ENCODE measurements around the gene LIPC.

GRCh38 chr15:58401276-58401675 is 30.5 kb upstream of the LIPC start:
- TF ChIP-seq NCOA6 (IDR thresholded peaks at IDR 0.05), result no peak
- TF ChIP-seq, protein P1, sequence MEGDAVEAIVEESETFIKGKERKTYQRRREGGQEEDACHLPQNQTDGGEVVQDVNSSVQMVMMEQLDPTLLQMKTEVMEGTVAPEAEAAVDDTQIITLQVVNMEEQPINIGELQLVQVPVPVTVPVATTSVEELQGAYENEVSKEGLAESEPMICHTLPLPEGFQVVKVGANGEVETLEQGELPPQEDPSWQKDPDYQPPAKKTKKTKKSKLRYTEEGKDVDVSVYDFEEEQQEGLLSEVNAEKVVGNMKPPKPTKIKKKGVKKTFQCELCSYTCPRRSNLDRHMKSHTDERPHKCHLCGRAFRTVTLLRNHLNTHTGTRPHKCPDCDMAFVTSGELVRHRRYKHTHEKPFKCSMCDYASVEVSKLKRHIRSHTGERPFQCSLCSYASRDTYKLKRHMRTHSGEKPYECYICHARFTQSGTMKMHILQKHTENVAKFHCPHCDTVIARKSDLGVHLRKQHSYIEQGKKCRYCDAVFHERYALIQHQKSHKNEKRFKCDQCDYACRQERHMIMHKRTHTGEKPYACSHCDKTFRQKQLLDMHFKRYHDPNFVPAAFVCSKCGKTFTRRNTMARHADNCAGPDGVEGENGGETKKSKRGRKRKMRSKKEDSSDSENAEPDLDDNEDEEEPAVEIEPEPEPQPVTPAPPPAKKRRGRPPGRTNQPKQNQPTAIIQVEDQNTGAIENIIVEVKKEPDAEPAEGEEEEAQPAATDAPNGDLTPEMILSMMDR (IDR thresholded peaks at IDR 0.05 in 2 of 3, conservative IDR thresholded peaks at IDR 0.05 in 1 of 3; ENCODE audit: insufficient read depth in 2 of 3, low read depth in 1 of 3, low read length in 3 of 3), result no peak
- TF ChIP-seq, protein P2, sequence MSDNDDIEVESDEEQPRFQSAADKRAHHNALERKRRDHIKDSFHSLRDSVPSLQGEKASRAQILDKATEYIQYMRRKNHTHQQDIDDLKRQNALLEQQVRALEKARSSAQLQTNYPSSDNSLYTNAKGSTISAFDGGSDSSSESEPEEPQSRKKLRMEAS (CRISPR knock-in tag; IDR thresholded peaks at IDR 0.05), result no peak
- no peak for TF ChIP-seq SMC3 (conservative IDR thresholded peaks at IDR 0.05; ENCODE audit: insufficient read depth, low read depth, low read length)
- no peak for TF ChIP-seq FOXK2 (conservative IDR thresholded peaks at IDR 0.05 in 1 of 2, IDR thresholded peaks at IDR 0.05 in 1 of 2; ENCODE audit: low read depth in 2 of 2)
- TF ChIP-seq RBBP5 (IDR thresholded peaks at IDR 0.05; ENCODE audit: borderline replicate concordance, insufficient read depth, low read length, poor library complexity, severe bottlenecking), result no peak
- TF ChIP-seq NEUROD1 (IDR thresholded peaks at IDR 0.05; ENCODE audit: borderline replicate concordance, low read depth, low read length, partially characterized antibody), result no peak
- TF ChIP-seq, protein P3, sequence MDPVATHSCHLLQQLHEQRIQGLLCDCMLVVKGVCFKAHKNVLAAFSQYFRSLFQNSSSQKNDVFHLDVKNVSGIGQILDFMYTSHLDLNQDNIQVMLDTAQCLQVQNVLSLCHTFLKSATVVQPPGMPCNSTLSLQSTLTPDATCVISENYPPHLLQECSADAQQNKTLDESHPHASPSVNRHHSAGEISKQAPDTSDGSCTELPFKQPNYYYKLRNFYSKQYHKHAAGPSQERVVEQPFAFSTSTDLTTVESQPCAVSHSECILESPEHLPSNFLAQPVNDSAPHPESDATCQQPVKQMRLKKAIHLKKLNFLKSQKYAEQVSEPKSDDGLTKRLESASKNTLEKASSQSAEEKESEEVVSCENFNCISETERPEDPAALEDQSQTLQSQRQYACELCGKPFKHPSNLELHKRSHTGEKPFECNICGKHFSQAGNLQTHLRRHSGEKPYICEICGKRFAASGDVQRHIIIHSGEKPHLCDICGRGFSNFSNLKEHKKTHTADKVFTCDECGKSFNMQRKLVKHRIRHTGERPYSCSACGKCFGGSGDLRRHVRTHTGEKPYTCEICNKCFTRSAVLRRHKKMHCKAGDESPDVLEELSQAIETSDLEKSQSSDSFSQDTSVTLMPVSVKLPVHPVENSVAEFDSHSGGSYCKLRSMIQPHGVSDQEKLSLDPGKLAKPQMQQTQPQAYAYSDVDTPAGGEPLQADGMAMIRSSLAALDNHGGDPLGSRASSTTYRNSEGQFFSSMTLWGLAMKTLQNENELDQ (CRISPR knock-in tag; IDR thresholded peaks at IDR 0.05; ENCODE audit: borderline replicate concordance), result no peak
- TF ChIP-seq JUN (IDR thresholded peaks at IDR 0.05; ENCODE audit: borderline replicate concordance, low read depth, low read length), result no peak
- no peak for TF ChIP-seq JUN (CRISPR knock-in tag; IDR thresholded peaks at IDR 0.05; ENCODE audit: borderline replicate concordance)
